ENCODE data around the gene IQCC.

The IQCC gene

GRCh38 chr1:32200226-32201010 is 5.1 kb upstream of the IQCC start, which contains the start of gene CCDC28B:
Gene CCDC28B, plus strand, starts transcription at chr1:32200595. Its CDS starts 1,341 bp downstream, at chr1:32201936.
- Mint-ChIP-seq H3K9me3 (no peaks in the 10 kb centered on the region), H3K4me3 (peak within 1 kb of the TSS; percentile 83), H3K27me3 (ENCODE audit: low read depth) (no peaks in the 10 kb centered on the region), H3K27ac (peak within 1 kb of the TSS; percentile 78), H3K36me3 (ENCODE audit: low read depth) (peaks cover 25% of the 10 kb centered on the region), H3K4me1 (ENCODE audit: low read depth) (peaks cover 48% of the 10 kb centered on the region)

- Mint-ChIP-seq H3K27me3 (ENCODE audit: low read depth) (no peaks in the 10 kb centered on the region), H3K4me3 (peak overlapping the region; percentile 83), H3K36me3 (ENCODE audit: low read depth) (peaks cover 20% of the 10 kb centered on the region), H3K27ac (peak overlapping the region; percentile 78), H3K9me3 (no peaks in the 10 kb centered on the region), H3K4me1 (ENCODE audit: low read depth) (peaks cover 45% of the 10 kb centered on the region)
Measured at GRCh38 chr1:32201011-32201855, 4.2 kb upstream of the IQCC start.

- no peaks in the 10 kb centered on the region for H3K27me3 Mint-ChIP-seq (ENCODE audit: low read depth)
Measured at GRCh38 chr1:32204943-32205361, 519 bp upstream of the IQCC start.

GRCh38 chr1:32208469-32208868 is 3.0 kb downstream of the IQCC start:
- H3K9me3 Mint-ChIP-seq = no peaks in the 10 kb centered on the region
- no peaks in the 10 kb centered on the region for H3K27me3 Mint-ChIP-seq (ENCODE audit: low read depth)
- peaks cover 2% of the 10 kb centered on the region for H3K36me3 Mint-ChIP-seq (ENCODE audit: low read depth)
- H3K4me3 Mint-ChIP-seq = no peak overlapping the region
- H3K4me1 Mint-ChIP-seq (ENCODE audit: low read depth) = peaks cover 11% of the 10 kb centered on the region
- no peak overlapping the region for H3K27ac Mint-ChIP-seq

More at GRCh38 chr1:32204943-32205361, 519 bp upstream of the IQCC start:
- peaks cover 2% of the 10 kb centered on the region for H3K36me3 Mint-ChIP-seq (ENCODE audit: low read depth)
- H3K4me1 Mint-ChIP-seq (ENCODE audit: low read depth) = peaks cover 31% of the 10 kb centered on the region
- peak overlapping the region; percentile 83 for H3K4me3 Mint-ChIP-seq
- H3K9me3 Mint-ChIP-seq = no peaks in the 10 kb centered on the region
- peak overlapping the region; percentile 31 for H3K27ac Mint-ChIP-seq

GRCh38 chr1:32208891-32209328 is 3.4 kb downstream of the IQCC start, which contains the start of gene DCDC2B:
Gene DCDC2B, plus strand, starts transcription at chr1:32209089. Its CDS starts 5 bp downstream, at chr1:32209094.
- no peak within 1 kb of the TSS for H3K27ac Mint-ChIP-seq
- no peaks in the 10 kb centered on the region for H3K9me3 Mint-ChIP-seq
- peaks cover 11% of the 10 kb centered on the region for H3K4me1 Mint-ChIP-seq (ENCODE audit: low read depth)
- H3K36me3 Mint-ChIP-seq (ENCODE audit: low read depth) = peaks cover 2% of the 10 kb centered on the region
- no peak within 1 kb of the TSS for H3K4me3 Mint-ChIP-seq
- no peaks in the 10 kb centered on the region for H3K27me3 Mint-ChIP-seq (ENCODE audit: low read depth)

- Mint-ChIP-seq H3K27me3 (ENCODE audit: low read depth) (no peaks in the 10 kb centered on the region), H3K27ac (peak overlapping the region; percentile 67), H3K4me3 (no peak overlapping the region), H3K9me3 (no peaks in the 10 kb centered on the region), H3K36me3 (ENCODE audit: low read depth) (peaks cover 6% of the 10 kb centered on the region), H3K4me1 (ENCODE audit: low read depth) (peaks cover 13% of the 10 kb centered on the region)
Measured at GRCh38 chr1:32215629-32216480, 10.4 kb downstream of the IQCC start.

- peak overlapping the region; percentile 67 for H3K27ac Mint-ChIP-seq
- peaks cover 6% of the 10 kb centered on the region for H3K36me3 Mint-ChIP-seq (ENCODE audit: low read depth)
Measured at GRCh38 chr1:32216566-32216965, 11.1 kb downstream of the IQCC start.

GRCh38 chr1:32219022-32219421 is 13.6 kb downstream of the IQCC start:
- H3K9me3 Mint-ChIP-seq = no peaks in the 10 kb centered on the region
- peaks cover 9% of the 10 kb centered on the region for H3K36me3 Mint-ChIP-seq (ENCODE audit: low read depth)
- no peaks in the 10 kb centered on the region for H3K27me3 Mint-ChIP-seq (ENCODE audit: low read depth)
- H3K27ac Mint-ChIP-seq = no peak overlapping the region
- H3K4me1 Mint-ChIP-seq (ENCODE audit: low read depth) = peaks cover 26% of the 10 kb centered on the region
- H3K4me3 Mint-ChIP-seq = no peak overlapping the region

More at GRCh38 chr1:32216566-32216965, 11.1 kb downstream of the IQCC start:
- no peaks in the 10 kb centered on the region for H3K27me3 Mint-ChIP-seq (ENCODE audit: low read depth)
- H3K9me3 Mint-ChIP-seq = no peaks in the 10 kb centered on the region
- H3K4me3 Mint-ChIP-seq = no peak overlapping the region
- peaks cover 20% of the 10 kb centered on the region for H3K4me1 Mint-ChIP-seq (ENCODE audit: low read depth)

GRCh38 chr1:32220746-32221580 is 15.5 kb downstream of the IQCC start:
- no peaks in the 10 kb centered on the region for H3K27me3 Mint-ChIP-seq (ENCODE audit: low read depth)
- peaks cover 26% of the 10 kb centered on the region for H3K4me1 Mint-ChIP-seq (ENCODE audit: low read depth)
- H3K4me3 Mint-ChIP-seq = peak overlapping the region; percentile 95
- H3K27ac Mint-ChIP-seq = peak overlapping the region; percentile 95
- H3K9me3 Mint-ChIP-seq = no peaks in the 10 kb centered on the region
- H3K36me3 Mint-ChIP-seq (ENCODE audit: low read depth) = peaks cover 16% of the 10 kb centered on the region

- no peaks in the 10 kb centered on the region for H3K9me3 Mint-ChIP-seq
- H3K27ac Mint-ChIP-seq = peak overlapping the region; percentile 95
- no peaks in the 10 kb centered on the region for H3K27me3 Mint-ChIP-seq (ENCODE audit: low read depth)
- H3K4me1 Mint-ChIP-seq (ENCODE audit: low read depth) = peaks cover 24% of the 10 kb centered on the region
- H3K36me3 Mint-ChIP-seq (ENCODE audit: low read depth) = peaks cover 18% of the 10 kb centered on the region
- H3K4me3 Mint-ChIP-seq = peak overlapping the region; percentile 95
Measured at GRCh38 chr1:32221581-32221979, 16.1 kb downstream of the IQCC start.

GRCh38 chr1:32221980-32222755 is 16.7 kb downstream of the IQCC start, which contains the start of the genes EIF3I and TMEM234:
Gene EIF3I, plus strand, starts transcription at chr1:32222407. Its CDS starts 35 bp downstream, at chr1:32222442.
Gene TMEM234, minus strand, starts transcription at chr1:32222353. Its CDS starts 31 bp downstream, at chr1:32222322.
- Mint-ChIP-seq H3K36me3 (ENCODE audit: low read depth) (peaks cover 18% of the 10 kb centered on the region), H3K27ac (peak within 1 kb of the TSS; percentile 95), H3K4me3 (peak within 1 kb of the TSS; percentile 95)

GRCh38 chr1:32223683-32224082 is 18.2 kb downstream of the IQCC start:
- Mint-ChIP-seq H3K36me3 (ENCODE audit: low read depth) (peaks cover 33% of the 10 kb centered on the region), H3K9me3 (no peaks in the 10 kb centered on the region), H3K27me3 (ENCODE audit: low read depth) (no peaks in the 10 kb centered on the region), H3K4me1 (ENCODE audit: low read depth) (peaks cover 24% of the 10 kb centered on the region), H3K27ac (peak overlapping the region; percentile 85), H3K4me3 (peak overlapping the region; percentile 95)

More at GRCh38 chr1:32221980-32222755, 16.7 kb downstream of the IQCC start, which contains the start of the genes EIF3I and TMEM234:
- no peaks in the 10 kb centered on the region for H3K9me3 Mint-ChIP-seq
- H3K27me3 Mint-ChIP-seq (ENCODE audit: low read depth) = no peaks in the 10 kb centered on the region
- peaks cover 24% of the 10 kb centered on the region for H3K4me1 Mint-ChIP-seq (ENCODE audit: low read depth)
